T-helper 1 cell treated with Interleukin-12 subunit alpha and Interleukin-12 subunit beta and Interleukin-4 antibody, amounts not matched to agents 30 μg/mL and 1 μg/mL, for 36 hours (primary cell): ENCODE measurements around the gene DCTD.
"Not testable (repeated sequence)": the region's sequence is repeated elsewhere in the genome, so short reads cannot be mapped to it uniquely, and the experiment has no call there.

Experiments
- H3K27ac Mint-ChIP-seq: one replicate; pipeline ENCODE4 v1.8.0; 2021; ENCODE audit warnings: mild to moderate bottlenecking, mixed read lengths
- H3K27me3 Mint-ChIP-seq: one replicate; pipeline ENCODE4 v1.8.0; 2021; ENCODE audit warnings: low read depth, mixed read lengths
- H3K36me3 Mint-ChIP-seq: one replicate; pipeline ENCODE4 v1.8.0; 2021; ENCODE audit warnings: low read depth, mixed read lengths
- H3K4me1 Mint-ChIP-seq: one replicate; pipeline ENCODE4 v1.8.0; 2021; ENCODE audit warnings: low read depth, mixed read lengths
- H3K4me3 Mint-ChIP-seq: one replicate; pipeline ENCODE4 v1.8.0; 2021; ENCODE audit warnings: mild to moderate bottlenecking, moderate library complexity, mixed read lengths
- H3K9me3 Mint-ChIP-seq: one replicate; pipeline ENCODE4 v1.8.0; 2021; ENCODE audit warnings: mixed read lengths

Gene DCTD

DNA sequence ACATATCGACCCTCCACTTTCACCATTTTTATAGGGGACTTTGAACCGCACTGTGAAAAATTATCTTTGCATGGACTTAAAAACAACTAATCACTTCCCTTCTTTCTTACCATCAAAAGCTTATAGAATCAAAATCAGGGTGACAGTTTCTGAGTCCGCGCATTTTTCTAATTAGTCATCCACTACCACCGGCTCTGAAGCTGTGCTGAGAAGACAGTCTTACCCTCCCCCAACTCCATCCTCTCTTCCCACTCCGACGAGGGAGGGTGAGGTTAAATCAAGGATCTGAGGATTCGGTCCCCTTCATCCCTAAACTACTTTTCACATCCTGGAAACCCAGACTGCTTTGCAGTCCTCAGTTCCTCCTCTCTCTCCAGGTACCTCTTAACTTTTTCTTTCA, 4.2 kb downstream of the DCTD start:
- Mint-ChIP-seq H3K36me3 (peaks cover 24% of the 10 kb centered on the region), H3K27me3 (no peaks in the 10 kb centered on the region), H3K27ac (no peak overlapping the region), H3K4me3 (no peak overlapping the region), H3K9me3 (no peaks in the 10 kb centered on the region), H3K4me1 (peaks cover 28% of the 10 kb centered on the region)

DNA sequence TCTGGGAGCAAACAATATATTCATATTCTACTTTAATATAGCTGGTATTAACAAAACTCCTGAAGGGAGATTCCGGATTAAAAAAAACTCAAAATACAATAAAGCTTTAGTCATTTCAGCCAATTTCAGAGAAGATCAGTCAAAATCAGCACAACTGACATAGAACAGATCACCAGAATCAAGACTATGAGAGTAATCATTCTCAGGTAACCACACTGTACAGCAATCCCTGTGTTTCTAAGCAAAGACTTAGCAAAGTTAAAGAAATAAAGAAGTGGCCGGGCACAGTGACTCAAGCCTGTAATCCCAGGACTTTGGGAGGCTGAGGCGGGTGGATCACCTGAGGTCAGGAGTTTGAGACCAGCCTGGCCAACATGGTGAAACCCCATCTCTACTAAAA, 9.1 kb downstream of the DCTD start:
- H3K27me3 Mint-ChIP-seq, result no peaks in the 10 kb centered on the region
- peaks cover 10% of the 10 kb centered on the region for H3K4me1 Mint-ChIP-seq
- H3K4me3 Mint-ChIP-seq, result no peak overlapping the region
- no peak overlapping the region for H3K27ac Mint-ChIP-seq
- H3K36me3 Mint-ChIP-seq, result peaks cover 30% of the 10 kb centered on the region
- H3K9me3 Mint-ChIP-seq, result no peaks in the 10 kb centered on the region

DNA sequence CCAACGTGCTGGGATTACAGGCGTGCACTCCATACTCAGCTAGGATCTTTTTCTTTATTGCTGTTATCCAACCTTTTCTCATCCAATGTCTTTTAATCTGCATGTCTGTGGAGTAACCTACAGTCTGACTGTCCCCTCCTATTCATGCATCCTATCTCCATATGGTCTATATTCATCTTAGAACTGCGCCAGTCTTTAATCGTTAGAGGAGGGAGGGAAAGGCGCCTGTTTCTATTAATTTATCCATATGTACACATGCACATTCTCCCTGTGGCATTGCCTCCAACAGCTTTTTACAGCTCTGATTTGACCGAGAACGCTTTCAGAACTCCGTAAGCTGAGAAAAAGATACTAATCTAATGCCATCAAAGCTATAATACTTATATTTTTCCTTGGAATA, 9.8 kb downstream of the DCTD start:
- H3K9me3 Mint-ChIP-seq, result no peaks in the 10 kb centered on the region
- H3K27ac Mint-ChIP-seq, result no peak overlapping the region
- H3K36me3 Mint-ChIP-seq, result peaks cover 30% of the 10 kb centered on the region
- no peak overlapping the region for H3K4me3 Mint-ChIP-seq
- H3K27me3 Mint-ChIP-seq, result no peaks in the 10 kb centered on the region
- H3K4me1 Mint-ChIP-seq, result peaks cover 7% of the 10 kb centered on the region

DNA sequence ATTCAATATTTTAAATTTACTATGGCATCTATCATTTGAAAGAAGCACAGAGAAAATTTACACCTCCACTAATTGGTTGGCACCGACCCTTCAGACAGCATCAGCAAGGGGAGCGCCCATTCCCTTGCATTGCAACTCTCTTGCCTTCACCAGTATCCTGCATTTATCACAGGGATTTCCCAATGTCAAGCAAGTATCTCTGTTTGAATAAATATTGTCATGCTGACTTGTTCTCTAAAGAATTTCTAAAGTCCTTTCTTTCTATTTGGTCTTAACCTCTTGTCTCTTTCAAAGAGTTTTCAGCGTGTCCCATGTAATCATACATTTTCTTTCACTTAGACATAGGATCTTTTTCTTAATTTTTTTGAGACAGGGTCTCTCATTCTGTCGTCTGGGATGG, 10.4 kb downstream of the DCTD start:
- Mint-ChIP-seq H3K4me3 (no peak overlapping the region), H3K9me3 (no peaks in the 10 kb centered on the region), H3K4me1 (peaks cover 3% of the 10 kb centered on the region), H3K36me3 (peaks cover 27% of the 10 kb centered on the region), H3K27ac (no peak overlapping the region), H3K27me3 (no peaks in the 10 kb centered on the region)

DNA sequence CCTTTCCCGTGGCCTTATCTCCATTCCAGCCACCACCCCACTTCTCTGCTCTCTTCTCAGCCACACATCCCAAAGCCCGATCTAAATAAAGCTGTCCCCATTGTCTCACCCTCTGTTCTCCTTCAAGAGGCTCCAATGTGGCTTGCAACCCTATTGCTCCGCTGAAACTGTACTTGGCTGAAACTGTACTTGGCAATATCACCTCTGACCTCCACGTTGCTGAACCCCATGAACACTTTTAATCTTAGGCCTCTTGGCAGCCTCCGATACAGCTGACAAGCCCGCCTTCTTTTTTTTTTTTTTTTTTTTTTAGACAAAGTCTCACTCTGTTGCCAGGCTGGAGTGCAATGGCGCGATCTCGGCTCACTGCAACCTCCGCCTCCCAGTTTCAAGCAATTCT, 12.1 kb downstream of the DCTD start:
- H3K9me3 Mint-ChIP-seq, result no peaks in the 10 kb centered on the region
- peaks cover 17% of the 10 kb centered on the region for H3K36me3 Mint-ChIP-seq
- H3K4me1 Mint-ChIP-seq, result no peaks in the 10 kb centered on the region
- H3K4me3 Mint-ChIP-seq, result no peak overlapping the region
- H3K27me3 Mint-ChIP-seq, result no peaks in the 10 kb centered on the region
- H3K27ac Mint-ChIP-seq, result no peak overlapping the region

DNA sequence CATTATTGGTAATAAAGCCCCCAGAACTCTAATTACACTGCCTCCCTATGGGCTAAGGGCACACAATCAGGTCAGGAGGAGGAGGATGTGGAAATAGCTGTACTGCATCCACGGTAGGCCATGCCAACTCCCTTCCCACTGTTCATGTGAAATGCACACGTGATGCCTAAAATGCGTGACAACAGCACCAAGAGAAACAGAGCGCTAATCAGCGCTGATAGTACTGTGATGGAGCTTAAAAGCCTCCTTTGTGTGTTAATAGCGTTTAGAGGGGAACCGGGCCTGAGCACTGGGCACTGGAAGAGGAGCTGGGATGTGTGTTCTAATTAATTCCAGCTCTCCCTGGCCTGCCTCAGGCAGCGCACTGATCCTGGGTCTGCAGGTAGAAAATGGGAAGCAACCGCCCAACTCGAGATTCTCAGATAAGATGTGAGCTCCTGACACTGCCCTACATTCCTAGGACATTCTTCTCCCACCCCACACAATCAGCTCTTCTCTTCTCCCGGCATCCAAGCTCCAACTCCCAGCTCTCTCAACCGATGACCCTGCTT, 12.9 kb downstream of the DCTD start:
- Mint-ChIP-seq H3K4me3 (no peak overlapping the region), H3K9me3 (no peaks in the 10 kb centered on the region), H3K27ac (no peak overlapping the region), H3K4me1 (no peaks in the 10 kb centered on the region), H3K27me3 (no peaks in the 10 kb centered on the region), H3K36me3 (peaks cover 18% of the 10 kb centered on the region)

DNA sequence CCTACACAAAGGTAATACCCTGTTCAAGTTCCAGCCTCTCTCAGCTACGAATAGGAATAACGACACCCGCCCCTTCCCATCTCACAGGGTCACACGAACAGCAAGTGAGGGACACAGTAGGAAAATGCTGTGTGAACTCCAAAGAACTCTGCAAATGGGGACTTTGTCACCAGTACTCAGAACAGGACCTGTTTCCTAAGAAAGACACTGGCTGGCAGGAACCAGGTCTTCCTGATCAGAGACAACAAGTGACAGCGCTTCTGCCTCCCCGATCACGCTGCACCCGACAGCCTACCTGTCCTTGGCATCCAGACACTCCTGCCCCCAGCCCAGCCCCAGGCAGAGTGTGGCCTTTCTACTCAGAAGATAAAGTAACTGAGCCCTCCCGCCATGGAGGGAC, 14.2 kb downstream of the DCTD start:
- Mint-ChIP-seq H3K4me1 (no peaks in the 10 kb centered on the region), H3K27ac (no peak overlapping the region), H3K9me3 (no peaks in the 10 kb centered on the region), H3K27me3 (no peaks in the 10 kb centered on the region), H3K36me3 (peaks cover 15% of the 10 kb centered on the region), H3K4me3 (no peak overlapping the region)

DNA sequence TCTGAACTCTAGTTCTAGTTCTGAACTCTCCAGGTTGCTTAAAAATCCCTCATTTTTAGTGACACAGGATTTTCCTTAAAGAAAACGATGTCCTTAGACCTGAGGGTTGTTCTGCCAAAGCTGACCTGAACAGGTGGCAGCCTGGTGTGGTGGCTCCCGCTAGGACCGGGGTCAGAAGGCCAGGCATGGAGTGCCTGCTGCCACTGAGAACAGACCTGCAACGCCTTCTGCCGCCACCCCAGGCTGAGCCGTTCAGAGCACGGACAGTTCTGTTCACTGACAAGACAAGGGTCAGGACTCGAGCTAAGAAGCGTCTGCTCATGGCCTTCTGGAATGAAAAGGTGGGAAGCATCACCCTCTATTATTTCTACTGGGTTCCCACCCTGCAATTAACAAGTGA, 15.8 kb downstream of the DCTD start:
- Mint-ChIP-seq H3K36me3 (peaks cover 13% of the 10 kb centered on the region), H3K27ac (no peak overlapping the region), H3K4me1 (no peaks in the 10 kb centered on the region), H3K27me3 (no peaks in the 10 kb centered on the region), H3K9me3 (no peaks in the 10 kb centered on the region), H3K4me3 (no peak overlapping the region)

DNA sequence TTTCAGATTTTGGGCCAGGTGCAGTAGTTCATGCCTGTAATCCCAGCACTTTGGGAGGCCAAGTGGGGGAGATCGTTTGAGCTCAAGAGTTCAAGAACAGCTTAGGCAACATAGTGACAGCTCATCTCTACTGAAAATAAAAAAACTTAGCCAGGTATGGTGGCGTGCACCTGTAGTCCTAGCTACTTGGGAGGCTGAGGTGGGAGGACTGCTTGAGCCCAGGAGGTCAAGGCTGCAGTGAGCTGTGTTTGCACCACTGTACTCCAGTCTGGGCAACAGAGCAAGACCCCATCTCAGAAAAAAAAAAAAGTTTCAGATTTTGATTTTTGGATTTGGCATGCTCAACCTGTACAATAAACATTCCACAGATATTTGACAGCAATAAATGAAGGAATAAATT, 17.2 kb downstream of the DCTD start:
- not testable (repeated sequence) for H3K27ac Mint-ChIP-seq, H3K4me3 Mint-ChIP-seq, H3K4me1 Mint-ChIP-seq, H3K27me3 Mint-ChIP-seq, H3K9me3 Mint-ChIP-seq
- H3K36me3 Mint-ChIP-seq, result peaks cover 16% of the 10 kb centered on the region

DNA sequence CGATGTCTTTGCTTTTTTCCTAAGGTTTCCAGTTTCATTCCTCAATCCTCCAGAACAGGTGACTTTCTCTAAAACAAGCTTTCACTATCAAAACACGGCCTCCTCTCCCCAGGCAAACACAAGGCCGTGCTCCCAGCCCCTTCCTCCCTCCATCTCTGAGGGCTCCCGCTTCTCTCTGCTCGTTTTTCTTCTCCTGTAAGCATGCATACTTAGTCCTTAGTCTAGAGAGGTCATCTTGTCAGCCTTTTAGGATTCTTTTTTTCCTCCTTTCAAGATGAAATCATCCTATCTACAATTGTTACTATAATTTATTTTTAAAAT, 18.7 kb downstream of the DCTD start:
- Mint-ChIP-seq H3K4me3 (no peak overlapping the region), H3K27ac (no peak overlapping the region), H3K4me1 (no peaks in the 10 kb centered on the region), H3K27me3 (no peaks in the 10 kb centered on the region), H3K36me3 (peaks cover 20% of the 10 kb centered on the region), H3K9me3 (no peaks in the 10 kb centered on the region)

DNA sequence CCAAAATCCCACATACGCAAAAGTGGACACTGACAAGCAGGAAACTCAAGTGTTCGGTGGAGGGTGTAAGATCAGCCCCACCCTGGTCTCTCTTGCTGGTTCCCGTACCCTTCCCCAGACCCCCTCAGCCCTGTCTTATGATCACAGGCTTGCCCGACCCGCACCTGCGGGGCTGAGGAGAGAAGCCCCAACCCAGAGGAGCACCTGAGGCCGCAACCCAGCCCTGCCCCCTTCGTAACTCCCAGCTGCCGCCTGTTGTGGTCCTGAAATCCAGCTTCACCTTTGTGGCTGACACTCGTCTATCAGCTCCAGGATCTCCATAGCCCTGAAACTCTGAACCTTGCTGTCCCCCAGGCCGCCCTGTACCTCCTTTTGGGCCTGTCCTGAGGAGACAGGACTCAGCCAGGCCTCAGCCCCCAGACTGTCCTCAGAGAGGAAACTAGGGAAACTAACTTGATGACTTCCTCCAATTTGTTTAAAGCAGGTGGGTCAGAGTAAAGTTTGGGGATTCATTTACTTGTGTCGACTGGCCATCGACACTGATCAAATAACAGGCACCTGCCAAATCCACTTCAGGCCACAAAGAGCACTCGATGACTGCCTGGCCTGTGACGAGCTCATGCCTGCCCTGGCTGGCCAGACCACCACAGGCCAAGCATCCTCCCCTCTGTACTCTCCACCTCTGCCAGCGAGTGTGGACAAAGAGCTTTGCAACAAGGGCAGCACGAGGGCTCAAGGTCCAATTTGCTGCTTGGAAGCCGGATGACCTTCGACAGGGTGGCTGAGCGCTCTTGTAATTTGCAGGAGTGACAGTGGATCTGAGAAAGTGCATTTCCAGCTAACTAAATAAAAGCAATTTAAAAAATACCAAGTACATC, 19.3 kb downstream of the DCTD start:
- Mint-ChIP-seq H3K9me3 (no peaks in the 10 kb centered on the region), H3K4me3 (no peak overlapping the region), H3K4me1 (no peaks in the 10 kb centered on the region), H3K27me3 (no peaks in the 10 kb centered on the region), H3K36me3 (peaks cover 20% of the 10 kb centered on the region), H3K27ac (no peak overlapping the region)

DNA sequence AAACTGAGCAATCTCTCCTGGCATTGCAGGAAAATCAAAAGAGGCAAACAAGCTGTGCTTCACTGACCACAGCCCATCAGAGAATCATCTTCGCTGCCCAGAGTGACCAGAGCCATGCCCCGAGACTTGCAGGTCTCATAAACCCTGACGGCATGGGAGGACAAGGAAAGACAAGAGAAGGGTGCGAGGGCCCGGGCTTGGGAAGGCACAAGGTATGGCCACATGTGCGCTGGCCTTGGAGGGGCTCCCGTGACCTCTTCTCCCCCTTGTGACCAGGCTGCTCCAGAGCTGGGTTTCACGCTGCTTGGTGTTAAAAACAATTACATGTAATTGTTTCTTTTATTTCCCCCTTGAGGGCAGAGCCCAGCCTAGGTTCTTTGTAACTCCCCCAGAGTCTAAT, 20.8 kb downstream of the DCTD start:
- Mint-ChIP-seq H3K36me3 (peaks cover 24% of the 10 kb centered on the region), H3K27me3 (no peaks in the 10 kb centered on the region), H3K9me3 (no peaks in the 10 kb centered on the region), H3K4me1 (no peaks in the 10 kb centered on the region), H3K27ac (no peak overlapping the region), H3K4me3 (no peak overlapping the region)

DNA sequence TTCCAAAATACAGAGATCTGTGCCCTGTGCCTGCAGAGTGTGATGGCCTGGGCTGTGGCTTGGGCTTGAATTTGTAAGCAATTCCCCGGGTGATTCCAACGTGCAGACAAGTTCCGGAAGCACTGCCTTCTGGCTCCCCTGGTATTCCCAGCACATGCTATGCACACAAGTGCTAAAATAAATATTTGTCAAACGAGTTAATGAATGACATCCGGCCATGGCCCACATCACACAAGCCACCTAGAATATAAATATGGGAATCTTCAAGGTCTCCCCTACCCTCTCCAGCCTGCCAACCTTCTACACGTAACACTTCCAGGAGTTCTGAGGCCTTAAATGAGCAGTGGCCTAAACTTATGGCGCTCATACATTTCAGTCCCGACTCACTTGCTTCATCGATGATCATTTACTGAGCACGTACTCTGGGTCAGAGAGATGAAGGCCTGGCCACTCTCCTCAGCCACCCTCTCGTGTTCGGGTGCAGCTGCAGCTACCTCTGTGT, 21.3 kb downstream of the DCTD start:
- H3K27me3 Mint-ChIP-seq, result no peaks in the 10 kb centered on the region
- H3K9me3 Mint-ChIP-seq, result no peaks in the 10 kb centered on the region
- no peak overlapping the region for H3K27ac Mint-ChIP-seq
- no peaks in the 10 kb centered on the region for H3K4me1 Mint-ChIP-seq
- H3K36me3 Mint-ChIP-seq, result peaks cover 30% of the 10 kb centered on the region
- no peak overlapping the region for H3K4me3 Mint-ChIP-seq

DNA sequence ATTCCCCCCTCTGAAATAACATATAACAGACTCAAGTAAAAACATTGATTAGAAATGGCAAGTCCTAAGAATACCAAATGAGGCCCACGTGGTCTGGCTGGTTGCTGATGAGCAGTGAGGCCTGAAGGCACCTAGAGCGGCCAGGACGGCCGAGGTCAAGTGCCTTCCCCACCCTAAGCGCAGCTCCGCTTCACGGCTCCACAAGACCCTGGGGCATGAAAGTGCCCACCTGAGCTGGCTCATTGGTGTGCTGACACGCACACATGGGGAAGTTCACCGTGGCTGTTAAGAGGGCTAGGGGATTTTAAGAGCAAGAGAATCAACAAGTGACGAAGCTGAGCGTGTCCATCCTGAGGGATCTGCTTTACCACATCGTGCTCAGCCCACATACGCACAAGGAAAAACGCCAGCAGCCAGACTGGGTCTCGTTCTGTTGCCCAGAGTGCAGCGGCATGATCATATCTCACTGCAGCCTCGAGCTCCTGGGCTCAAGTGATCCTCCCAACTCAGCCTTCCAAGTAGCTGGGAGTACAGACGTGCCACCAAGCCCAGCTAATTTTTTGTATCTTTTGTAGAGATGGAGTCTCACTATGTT, 22.4 kb downstream of the DCTD start:
- no peaks in the 10 kb centered on the region for H3K4me1 Mint-ChIP-seq

DNA sequence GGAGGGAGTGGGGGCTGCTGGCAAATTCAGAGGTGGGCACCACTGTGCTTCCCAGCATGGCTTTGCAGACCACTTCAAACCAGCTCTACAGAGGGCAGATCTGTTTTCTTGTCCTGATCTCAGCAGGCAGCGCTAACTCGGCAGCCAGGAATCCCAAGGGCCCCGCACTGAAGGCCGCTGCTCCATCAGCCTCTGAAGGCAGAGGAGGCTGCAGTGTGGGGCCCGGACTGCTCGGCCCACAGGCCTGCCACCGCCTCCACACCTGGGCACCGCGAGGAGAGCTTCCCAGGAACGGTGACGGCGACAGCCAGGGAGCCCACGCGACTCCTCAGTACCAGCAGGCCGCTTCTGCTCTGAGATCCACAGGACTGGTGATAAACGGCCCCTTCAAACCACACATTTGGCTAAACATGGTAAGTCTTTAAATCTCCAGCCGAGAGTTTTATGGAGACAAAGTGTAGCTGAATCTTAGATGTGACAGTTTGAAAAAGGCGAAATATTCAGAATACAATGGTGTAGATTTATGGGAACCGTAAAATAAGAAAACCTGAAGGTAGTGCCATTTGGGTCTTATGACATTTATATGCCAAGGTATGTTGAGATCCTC, 23.6 kb downstream of the DCTD start:
- no peaks in the 10 kb centered on the region for H3K4me1 Mint-ChIP-seq
- no peaks in the 10 kb centered on the region for H3K27me3 Mint-ChIP-seq
- H3K4me3 Mint-ChIP-seq, result no peak overlapping the region
- no peak overlapping the region for H3K27ac Mint-ChIP-seq
- H3K36me3 Mint-ChIP-seq, result peaks cover 45% of the 10 kb centered on the region
- H3K9me3 Mint-ChIP-seq, result no peaks in the 10 kb centered on the region

More for the DNA sequence above, 22.4 kb downstream of the DCTD start:
- Mint-ChIP-seq H3K27me3 (no peaks in the 10 kb centered on the region), H3K36me3 (peaks cover 36% of the 10 kb centered on the region), H3K27ac (no peak overlapping the region), H3K4me3 (no peak overlapping the region), H3K9me3 (no peaks in the 10 kb centered on the region)
